Activated CD4-positive, alpha-beta T cell treated with anti-CD3 and anti-CD28 coated beads, Interleukin-2, amount 50 U/mL, for 16 hours (primary cell): Measurements from ENCODE around the gene PRTG.
"Not testable (repeated sequence)": the region's sequence is repeated elsewhere in the genome, so short reads cannot be mapped to it uniquely, and the experiment has no call there.

ENCODE experiments used
- DNase-seq: peaks from one replicate; pipeline ENCODE4 v3.0.0-alpha.2; 2020

The PRTG gene

GRCh38 chr15:55694652-55695150 lies 48.3 kb downstream of the PRTG start:
- peak; percentile 34 for DNase-seq

DNA sequence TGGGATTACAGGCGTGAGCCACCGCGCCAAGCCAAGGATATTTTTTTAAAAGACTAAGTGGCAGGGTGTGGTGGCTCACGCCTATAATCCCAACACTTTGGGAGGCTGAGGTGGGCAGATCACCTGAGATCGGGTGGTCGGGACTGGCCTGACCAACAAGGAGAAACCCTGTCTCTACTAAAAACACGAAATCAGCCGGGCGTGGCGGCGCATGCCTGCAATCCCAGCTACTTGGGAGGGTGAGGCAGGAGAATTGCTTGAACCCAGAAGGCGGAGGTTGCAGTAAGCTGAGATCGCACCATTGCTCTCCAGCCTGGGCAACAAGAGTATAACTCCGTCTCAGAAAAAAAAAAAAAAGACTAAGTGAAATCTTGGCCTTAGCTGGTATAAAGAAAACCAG lies 49.8 kb downstream of the PRTG start:
- DNase-seq: not testable (repeated sequence)

GRCh38 chr15:55687792-55688191 lies 55.2 kb downstream of the PRTG start:
- no peak for DNase-seq

GRCh38 chr15:55685286-55685685 lies 57.7 kb downstream of the PRTG start:
- DNase-seq: no peak

GRCh38 chr15:55683376-55683775 lies 59.6 kb downstream of the PRTG start:
- no peak for DNase-seq

DNA sequence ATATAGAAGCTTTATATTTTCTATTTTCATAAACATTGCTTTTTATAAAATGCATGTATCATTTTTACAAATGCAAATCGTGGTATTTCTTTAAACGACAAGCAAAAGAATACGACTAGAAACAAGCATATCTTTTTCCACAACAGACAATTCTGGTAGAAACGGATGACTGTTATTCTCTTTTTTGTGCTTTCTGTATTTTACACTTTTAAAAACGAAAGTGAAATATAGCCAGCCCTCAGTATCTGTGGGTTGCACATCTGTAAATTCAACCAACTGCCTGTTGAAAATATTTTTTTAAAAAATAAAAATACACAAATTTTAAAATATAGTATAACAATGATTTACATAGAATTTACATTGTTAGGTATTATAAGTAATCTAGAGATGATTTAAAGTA lies 61.3 kb downstream of the PRTG start:
- peak; percentile 35 for DNase-seq

DNA sequence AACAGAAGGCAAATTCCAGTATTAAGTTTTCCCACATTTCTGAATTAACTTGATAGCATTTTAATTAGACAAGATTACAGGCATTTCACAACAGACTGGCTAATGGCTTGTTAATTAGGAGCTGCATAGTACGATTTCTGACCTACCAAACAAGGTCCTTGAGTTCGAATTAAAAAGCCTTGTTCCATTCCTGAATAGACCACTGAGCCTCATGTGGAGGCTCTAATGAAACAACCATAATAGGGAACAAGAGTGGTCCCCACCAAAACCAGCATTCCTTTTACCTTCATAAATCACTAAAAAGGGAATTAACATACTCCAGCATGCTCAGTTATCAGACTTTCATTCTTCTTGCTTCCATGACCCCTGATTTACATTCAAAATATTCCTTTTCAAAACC lies 66.4 kb downstream of the PRTG start:
- no peak for DNase-seq

DNA sequence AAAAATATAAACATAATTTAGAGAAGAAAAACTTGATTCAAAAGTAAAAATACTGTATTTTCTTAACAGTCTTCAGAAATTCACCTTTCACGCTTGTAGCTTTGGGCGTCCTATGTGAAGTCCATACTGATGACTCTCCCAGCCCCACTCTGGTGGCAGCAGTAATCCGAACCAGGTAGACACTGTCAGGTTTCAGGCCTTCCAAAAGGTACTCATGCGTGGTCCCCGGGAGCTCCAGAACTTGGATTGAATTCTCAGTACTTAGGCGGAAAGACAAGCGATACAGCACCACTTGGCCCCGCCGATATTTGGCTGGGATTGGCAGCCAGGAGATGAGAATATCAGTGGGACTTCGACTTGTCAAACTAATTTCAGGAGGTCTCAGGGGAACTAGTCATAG lies 69.7 kb downstream of the PRTG start:
- no peak for DNase-seq

- no peak for DNase-seq
Measured at GRCh38 chr15:55669270-55669669, 73.7 kb downstream of the PRTG start.

DNA sequence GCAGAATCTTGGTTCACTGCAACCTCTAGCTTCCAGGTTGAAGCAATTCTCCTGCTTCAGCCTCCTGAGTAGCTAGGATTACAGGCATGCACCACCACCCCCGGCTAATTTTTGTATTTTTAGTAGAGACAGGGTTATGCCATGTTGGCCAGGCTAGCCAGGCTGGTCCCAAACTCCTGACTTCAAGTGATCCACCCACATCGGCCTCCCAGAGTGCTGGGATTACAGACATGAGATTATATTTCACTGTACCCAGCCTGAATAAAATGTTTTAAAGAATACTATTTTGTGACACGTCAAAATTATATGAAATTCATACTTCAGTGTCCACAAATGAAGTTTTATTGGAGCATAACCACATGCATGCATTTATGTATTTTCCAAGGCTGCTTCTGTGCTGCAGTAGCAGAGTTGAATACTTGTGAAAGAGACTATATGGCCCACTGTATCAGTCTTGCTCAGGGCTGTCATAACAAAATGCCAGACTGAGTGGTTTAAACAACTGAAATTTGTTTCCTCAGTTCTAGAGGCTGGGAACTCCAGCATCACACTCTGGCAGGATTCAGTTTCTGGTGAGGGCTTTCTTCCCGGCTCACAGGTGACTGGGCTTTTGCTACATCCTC lies 77.2 kb downstream of the PRTG start:
- DNase-seq: no peak

GRCh38 chr15:55661428-55661827 lies 81.5 kb downstream of the PRTG start:
- peak; percentile 32 for DNase-seq

DNA sequence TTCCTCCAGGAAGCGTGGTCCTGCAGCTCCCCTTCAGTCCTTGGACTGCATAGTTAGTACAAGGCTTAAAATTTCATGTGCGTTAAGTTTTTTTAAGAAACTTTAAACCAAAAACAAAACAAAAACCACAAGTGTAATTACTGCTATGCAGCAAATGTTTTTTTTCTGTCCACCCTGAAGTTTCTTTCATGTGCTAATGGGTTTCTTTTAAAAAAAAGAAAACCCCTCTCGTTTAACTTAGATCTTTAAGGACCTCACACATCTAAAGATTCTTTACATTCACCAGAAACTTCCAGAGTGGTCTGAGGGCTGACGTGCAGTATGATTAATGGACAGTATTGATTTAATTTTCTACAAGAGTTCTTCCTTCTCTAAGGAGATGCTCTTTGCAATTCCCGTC lies 82.8 kb downstream of the PRTG start:
- DNase-seq: no peak

- DNase-seq: no peak
Measured at GRCh38 chr15:55659481-55659880, 83.5 kb downstream of the PRTG start.

GRCh38 chr15:55658886-55659285 lies 84.1 kb downstream of the PRTG start:
- DNase-seq: no peak

DNA sequence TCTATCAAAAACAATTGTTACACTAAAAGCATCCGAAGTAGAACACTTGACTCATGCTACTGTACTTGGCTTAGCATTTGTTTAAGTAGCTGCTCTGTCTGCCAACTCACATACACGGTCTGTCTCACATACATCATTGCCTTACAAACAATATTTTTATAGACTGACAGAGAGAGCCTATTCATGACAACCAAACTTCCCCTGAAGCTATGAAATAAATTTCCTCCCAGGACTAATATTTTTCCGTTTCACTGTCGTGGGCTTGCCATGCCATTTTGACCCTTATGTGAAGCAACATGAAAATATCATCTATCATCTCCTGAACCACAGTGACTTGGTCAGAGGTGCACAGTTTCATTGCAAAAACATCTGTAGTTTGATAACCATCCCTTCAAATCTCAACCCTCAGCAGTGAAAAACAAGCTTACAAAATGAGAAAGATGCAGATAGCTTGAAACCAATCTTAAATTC lies 88.4 kb downstream of the PRTG start:
- DNase-seq: no peak

DNA sequence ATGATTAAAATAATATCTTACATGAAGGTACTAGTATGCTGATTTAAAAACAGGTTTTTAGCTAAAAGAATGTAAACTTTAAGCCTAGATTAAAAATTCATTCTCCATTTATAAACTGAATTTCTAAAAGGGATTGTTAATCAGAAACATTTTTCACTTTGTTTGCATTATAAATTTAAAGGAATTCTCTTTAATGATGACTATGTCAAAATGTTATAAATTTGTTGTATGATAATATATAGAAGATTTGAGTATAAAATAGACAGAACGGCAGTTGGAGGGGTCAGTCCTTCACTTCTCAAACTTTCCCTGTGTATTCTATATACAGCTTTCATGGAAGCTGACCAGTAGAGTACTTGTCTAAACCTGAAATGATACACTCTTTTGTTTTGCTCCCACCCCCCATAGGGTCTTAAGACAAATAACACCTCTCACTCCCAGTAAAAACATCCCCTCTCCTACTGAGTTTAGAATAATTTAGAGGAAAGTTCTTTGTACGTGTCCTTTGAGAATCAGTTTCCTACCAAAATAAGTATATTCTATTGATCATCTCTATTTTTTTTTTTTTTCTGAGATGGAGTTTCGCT lies 90.0 kb downstream of the PRTG start:
- DNase-seq: no peak

DNA sequence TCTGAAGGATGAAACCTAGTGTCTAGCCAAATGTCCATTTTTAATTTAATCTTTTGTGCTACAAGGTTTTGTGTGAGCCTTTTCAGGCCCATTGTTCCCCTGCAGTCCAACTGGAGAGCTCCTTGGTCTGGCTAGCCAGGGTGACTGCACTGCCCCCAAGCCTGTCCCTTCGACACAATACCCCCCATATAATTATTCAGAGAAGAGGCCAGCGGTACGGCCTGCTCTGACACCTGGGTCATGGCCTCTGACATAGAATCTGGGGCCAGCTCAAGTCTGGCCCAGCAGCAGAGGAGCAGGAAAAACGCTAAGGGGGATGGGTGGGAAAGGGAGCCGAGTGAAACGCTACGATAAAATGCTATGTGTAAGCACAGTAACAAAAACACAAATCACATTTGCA lies 90.6 kb downstream of the PRTG start:
- no peak for DNase-seq

- DNase-seq: no peak
Measured at GRCh38 chr15:55649058-55649423, 93.9 kb downstream of the PRTG start.

GRCh38 chr15:55638764-55639163 lies 104.2 kb downstream of the PRTG start:
- no peak for DNase-seq

DNA sequence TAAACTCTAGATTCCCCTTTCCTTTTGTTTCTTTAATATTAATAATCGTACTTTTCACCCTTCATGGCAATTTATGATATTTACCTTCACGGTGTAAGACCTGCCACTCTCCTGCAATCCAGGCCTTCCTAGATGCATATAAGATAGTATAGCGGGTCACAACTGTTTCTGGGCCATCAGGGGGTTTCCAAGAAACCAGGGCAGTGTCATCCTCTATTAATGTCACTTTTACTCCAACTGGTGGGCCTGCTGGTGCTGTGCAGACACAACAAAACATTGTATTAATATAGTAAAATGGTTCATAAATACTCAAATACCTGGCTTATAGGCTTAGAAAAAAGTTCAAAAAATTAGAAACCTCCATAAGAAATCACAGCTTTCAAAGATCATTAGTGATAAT lies 105.9 kb downstream of the PRTG start:
- DNase-seq: no peak

DNA sequence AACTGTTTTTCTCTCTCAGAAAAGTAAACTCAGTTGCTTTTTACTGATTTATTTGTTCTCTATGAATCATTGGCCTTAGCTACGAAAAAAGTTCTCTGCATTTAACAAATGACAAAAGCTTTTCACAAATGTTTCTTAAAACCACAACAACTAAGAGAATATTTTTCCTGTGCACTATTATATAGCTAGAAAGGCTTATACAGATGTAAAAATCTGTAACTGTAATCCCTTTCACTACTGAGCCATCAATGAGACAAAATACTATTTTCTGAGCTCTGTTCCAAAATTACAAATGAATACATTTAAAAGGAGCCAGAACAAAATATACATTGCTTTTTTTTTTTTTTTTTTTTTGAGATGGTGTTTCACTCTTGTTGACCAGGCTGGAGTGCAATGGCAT lies 109.2 kb downstream of the PRTG start:
- DNase-seq: no peak

- no peak for DNase-seq
Measured at GRCh38 chr15:55632434-55632833, 110.5 kb downstream of the PRTG start.

DNA sequence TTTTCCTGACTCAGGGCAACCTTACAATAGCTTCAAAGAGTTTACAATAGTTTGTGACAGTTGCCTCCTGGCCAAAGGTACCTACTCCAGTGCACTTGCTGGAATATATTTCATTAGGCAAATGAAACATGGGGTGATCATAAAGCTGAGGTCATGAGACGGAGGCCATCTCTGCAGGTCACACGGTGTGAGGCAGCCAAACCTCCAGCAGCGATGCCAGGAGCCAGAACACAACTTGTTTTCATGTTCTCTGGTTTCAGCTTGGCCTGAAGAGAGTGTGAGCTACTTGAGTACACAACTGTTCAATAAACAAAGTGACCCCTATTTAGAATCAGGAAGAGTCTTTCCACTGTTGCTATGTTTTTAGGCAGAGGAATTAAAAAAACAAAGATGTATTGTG lies 112.1 kb downstream of the PRTG start:
- no peak for DNase-seq

DNA sequence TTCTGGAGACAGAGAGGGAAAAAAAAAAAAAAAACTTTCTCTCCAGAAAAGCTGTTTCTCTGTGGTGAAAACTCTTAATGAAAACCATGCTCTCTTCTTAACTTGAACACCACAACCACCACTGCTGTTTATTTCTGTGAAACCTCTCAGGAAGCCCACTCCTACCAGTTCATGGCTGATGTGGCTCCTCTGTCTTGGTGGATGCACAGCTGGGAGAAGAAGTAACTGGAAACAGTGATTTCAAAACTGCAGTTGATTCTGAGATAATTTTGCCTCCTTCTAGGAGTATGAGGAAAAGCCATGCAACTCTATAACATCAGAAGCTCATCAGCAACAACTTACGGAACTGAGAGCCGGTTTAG lies 114.6 kb downstream of the PRTG start:
- DNase-seq: no peak

DNA sequence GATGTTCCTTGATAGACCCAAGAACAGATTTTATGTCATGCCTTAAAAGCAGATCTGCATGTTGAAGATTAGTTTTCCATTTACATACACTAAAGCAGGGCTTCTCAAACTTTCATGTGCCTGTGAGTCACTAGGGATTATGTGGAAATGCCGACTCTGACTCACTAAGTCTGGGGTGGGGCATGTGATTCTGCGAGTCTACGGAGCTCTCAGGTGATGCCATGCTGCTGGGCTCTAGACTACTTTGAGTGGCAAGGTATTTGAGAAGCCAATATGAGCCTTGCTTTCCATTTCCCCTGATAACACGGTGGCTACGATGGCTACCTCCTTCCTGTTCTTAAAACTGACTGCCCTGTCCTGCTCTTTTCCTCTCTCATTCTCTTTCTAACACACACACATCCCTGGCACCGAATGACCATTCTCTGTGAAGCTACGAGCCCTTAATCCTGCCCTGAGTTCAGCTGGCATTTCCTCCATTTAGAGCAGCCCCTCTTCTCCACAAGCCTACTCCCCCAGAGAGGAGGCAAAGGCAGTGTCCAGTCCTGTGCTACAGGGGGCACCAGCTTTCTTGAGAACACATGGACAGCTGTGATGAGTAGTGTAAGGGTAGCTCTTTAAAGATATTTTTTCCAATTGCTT lies 115.1 kb downstream of the PRTG start:
- DNase-seq: no peak
